Muscle layer of duodenum (tissue), 2 donors: ENCODE results near the gene COPS7A.

ENCODE experiments used
- H3K27ac ChIP-seq: one replicate; pipeline ENCODE4 v1.7.0; 2013; ENCODE audit warnings: mild to moderate bottlenecking, low read length
- H3K27me3 ChIP-seq: one replicate; pipeline ENCODE4 v1.7.0; 2013; ENCODE audit warnings: low read depth, mild to moderate bottlenecking, control low read depth, low read length
- H3K36me3 ChIP-seq, 2 donors: one replicate each; pipeline ENCODE4 v1.7.0; 2013; ENCODE audit warnings: low read length in 2 of 2, control low read depth in 1 of 2, mild to moderate bottlenecking in 1 of 2; ENCODE audit not compliant: insufficient read depth in 2 of 2, control insufficient read depth in 1 of 2
- H3K4me1 ChIP-seq, 2 donors: one replicate each; pipeline ENCODE4 v1.7.0; 2013; ENCODE audit warnings: low read length in 2 of 2, mild to moderate bottlenecking in 2 of 2, control low read depth in 1 of 2, moderate library complexity in 1 of 2; ENCODE audit not compliant: insufficient read depth in 2 of 2, control insufficient read depth in 1 of 2
- H3K4me3 ChIP-seq, 2 donors: one replicate each; pipeline ENCODE4 v1.7.0; 2013; ENCODE audit warnings: low read length in 2 of 2, low read depth in 1 of 2, mild to moderate bottlenecking in 1 of 2
- H3K9me3 ChIP-seq, 2 donors: one replicate each; pipeline ENCODE4 v1.7.0; 2013; ENCODE audit warnings: low read length in 2 of 2, control low read depth in 1 of 2, mild to moderate bottlenecking in 1 of 2; ENCODE audit not compliant: control insufficient read depth in 1 of 2
- donor health status: healthy.

The COPS7A gene

GRCh38 chr12:6766651-6767349 is 43.0 kb downstream of the COPS7A start:
- Histone ChIP-seq H3K4me3 (peak overlapping the region; percentile 76 to 83), H3K4me1 (peaks cover 16 to 55% of the 10 kb centered on the region in 2 donors), H3K27ac (no peak overlapping the region), H3K9me3 (no peaks in the 10 kb centered on the region), H3K27me3 (no peaks in the 10 kb centered on the region), H3K36me3 (peaks cover 4 to 19% of the 10 kb centered on the region in 2 donors)

GRCh38 chr12:6767353-6768319 is 43.8 kb downstream of the COPS7A start:
- Histone ChIP-seq H3K4me3 (peak overlapping the region; percentile 76 to 83), H3K27me3 (no peaks in the 10 kb centered on the region), H3K4me1 (peaks cover 16 to 58% of the 10 kb centered on the region in 2 donors)

DNA sequence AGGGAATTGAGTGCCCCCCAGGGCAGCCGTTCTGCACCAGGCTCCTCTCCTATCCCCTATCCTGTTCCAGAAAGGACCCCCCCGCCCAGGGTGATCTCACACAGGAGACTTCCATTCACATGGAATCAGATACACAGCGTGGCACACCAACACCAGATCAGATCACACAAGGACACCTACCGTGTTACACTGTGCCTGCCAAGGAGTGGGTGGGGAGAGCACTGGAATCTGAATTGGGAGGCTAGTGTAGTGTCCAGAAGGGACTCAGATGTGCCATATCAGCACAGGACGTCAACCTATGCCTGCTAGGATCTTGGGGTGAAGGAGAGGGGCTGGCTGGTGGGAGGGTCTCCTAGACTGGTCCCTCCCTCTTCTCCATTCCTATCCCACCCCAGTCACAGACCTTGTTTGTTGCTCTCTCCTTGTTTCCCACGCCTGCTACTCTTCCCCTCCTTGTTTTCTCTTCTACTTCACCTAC is 44.6 kb downstream of the COPS7A start:
- Histone ChIP-seq H3K27ac (peak overlapping the region; percentile 54), H3K4me1 (peaks cover 16 to 58% of the 10 kb centered on the region in 2 donors)

More at GRCh38 chr12:6767353-6768319, 43.8 kb downstream of the COPS7A start:
- peaks cover 4 to 19% of the 10 kb centered on the region in 2 donors for H3K36me3 ChIP-seq
- H3K9me3 ChIP-seq, result no peaks in the 10 kb centered on the region
- H3K27ac ChIP-seq, result peak overlapping the region; percentile 54

DNA sequence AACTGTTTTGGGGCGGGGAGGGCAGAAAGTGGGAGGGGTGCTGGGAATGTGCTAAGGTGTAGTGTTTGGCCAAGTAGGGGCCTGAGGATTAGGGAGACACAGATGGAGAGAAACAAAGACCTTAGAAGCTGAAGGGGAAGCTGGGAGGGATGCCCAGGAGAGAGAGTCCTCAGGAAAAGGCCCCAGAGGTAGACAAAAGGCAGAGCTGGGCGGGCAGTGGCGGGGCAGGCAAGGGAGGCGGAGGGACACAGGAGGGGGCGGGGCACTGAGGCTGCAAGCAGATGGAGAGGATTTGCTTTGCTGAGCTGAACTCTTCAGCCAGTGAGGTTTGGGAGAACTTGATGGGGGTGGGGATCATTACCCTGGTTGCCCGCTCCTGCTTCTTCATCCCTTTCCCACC is 45.1 kb downstream of the COPS7A start:
- Histone ChIP-seq H3K36me3 (peaks cover 4 to 19% of the 10 kb centered on the region in 2 donors), H3K4me3 (peak overlapping the region; percentile 34 to 83), H3K27me3 (no peaks in the 10 kb centered on the region), H3K9me3 (no peaks in the 10 kb centered on the region), H3K27ac (peak overlapping the region; percentile 54), H3K4me1 (peaks cover 16 to 58% of the 10 kb centered on the region in 2 donors)

More for the DNA sequence above, 44.6 kb downstream of the COPS7A start:
- Histone ChIP-seq H3K36me3 (peaks cover 4 to 19% of the 10 kb centered on the region in 2 donors), H3K9me3 (no peaks in the 10 kb centered on the region), H3K4me3 (peak overlapping the region; percentile 76 to 83), H3K27me3 (no peaks in the 10 kb centered on the region)

GRCh38 chr12:6769666-6770065 is 45.8 kb downstream of the COPS7A start:
- H3K27me3 ChIP-seq, result no peaks in the 10 kb centered on the region
- no peak overlapping the region for H3K4me3 ChIP-seq
- H3K36me3 ChIP-seq, result peaks cover 4 to 19% of the 10 kb centered on the region in 2 donors
- H3K9me3 ChIP-seq, result no peaks in the 10 kb centered on the region
- H3K27ac ChIP-seq, result no peak overlapping the region
- peaks cover 16 to 54% of the 10 kb centered on the region in 2 donors for H3K4me1 ChIP-seq

DNA sequence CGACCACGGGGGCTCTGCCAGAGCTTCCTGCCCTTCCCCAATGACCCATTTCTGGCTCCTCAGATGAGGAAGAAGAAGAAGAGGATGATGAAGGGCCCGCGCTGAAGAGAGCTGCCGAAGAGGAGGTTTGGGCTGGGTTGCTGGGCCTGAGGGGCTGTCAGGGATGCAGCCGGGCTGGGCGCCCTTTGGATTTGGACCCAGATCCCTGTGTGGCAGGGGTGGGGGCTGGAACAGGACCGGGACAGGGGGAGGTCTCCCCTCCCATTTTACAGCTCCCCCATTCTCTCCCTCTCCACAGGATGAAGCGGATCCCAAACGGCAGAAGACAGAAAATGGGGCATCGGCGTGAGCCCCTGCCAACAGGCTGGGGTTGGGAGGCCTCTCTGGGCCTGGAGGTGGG is 46.2 kb downstream of the COPS7A start:
- Histone ChIP-seq H3K27me3 (no peaks in the 10 kb centered on the region), H3K4me1 (peaks cover 14 to 50% of the 10 kb centered on the region in 2 donors), H3K4me3 (no peak overlapping the region), H3K36me3 (peaks cover 4 to 19% of the 10 kb centered on the region in 2 donors), H3K27ac (no peak overlapping the region), H3K9me3 (no peaks in the 10 kb centered on the region)

DNA sequence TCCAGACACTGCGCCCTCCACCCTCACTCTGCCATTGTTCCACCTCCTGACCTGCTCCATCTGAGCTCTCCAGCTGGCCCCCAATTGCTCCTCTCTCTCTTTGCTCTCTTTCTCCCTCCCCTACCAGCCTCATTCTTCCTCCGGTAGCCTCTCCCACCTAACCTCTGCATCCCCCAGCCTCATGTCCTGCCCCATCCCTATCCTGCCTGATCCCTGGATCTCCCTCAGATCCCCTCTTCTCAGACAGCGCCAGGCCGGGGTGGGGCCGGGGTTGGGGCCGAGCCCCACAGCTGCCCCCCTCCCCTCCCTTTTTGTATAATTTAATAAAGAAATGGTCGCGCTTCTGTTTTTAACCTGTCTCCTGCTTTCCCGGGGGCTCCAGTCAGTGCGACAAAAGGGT is 46.8 kb downstream of the COPS7A start:
- H3K4me1 ChIP-seq, result peaks cover 9 to 45% of the 10 kb centered on the region in 2 donors
- peaks cover 4 to 19% of the 10 kb centered on the region in 2 donors for H3K36me3 ChIP-seq
- no peaks in the 10 kb centered on the region for H3K27me3 ChIP-seq
- no peak overlapping the region for H3K4me3 ChIP-seq
- H3K27ac ChIP-seq, result no peak overlapping the region
- no peaks in the 10 kb centered on the region for H3K9me3 ChIP-seq

GRCh38 chr12:6771091-6771495 is 47.2 kb downstream of the COPS7A start:
- Histone ChIP-seq H3K4me3 (no peak overlapping the region), H3K36me3 (peaks cover 4 to 19% of the 10 kb centered on the region in 2 donors), H3K9me3 (no peaks in the 10 kb centered on the region), H3K27me3 (no peaks in the 10 kb centered on the region), H3K27ac (no peak overlapping the region), H3K4me1 (peaks cover 8 to 42% of the 10 kb centered on the region in 2 donors)

GRCh38 chr12:6771509-6772330 is 47.9 kb downstream of the COPS7A start:
- Histone ChIP-seq H3K27me3 (no peaks in the 10 kb centered on the region), H3K4me3 (no peak overlapping the region), H3K4me1 (peaks cover 8 to 42% of the 10 kb centered on the region in 2 donors), H3K36me3 (peaks cover 4 to 19% of the 10 kb centered on the region in 2 donors), H3K9me3 (no peaks in the 10 kb centered on the region), H3K27ac (no peak overlapping the region)

DNA sequence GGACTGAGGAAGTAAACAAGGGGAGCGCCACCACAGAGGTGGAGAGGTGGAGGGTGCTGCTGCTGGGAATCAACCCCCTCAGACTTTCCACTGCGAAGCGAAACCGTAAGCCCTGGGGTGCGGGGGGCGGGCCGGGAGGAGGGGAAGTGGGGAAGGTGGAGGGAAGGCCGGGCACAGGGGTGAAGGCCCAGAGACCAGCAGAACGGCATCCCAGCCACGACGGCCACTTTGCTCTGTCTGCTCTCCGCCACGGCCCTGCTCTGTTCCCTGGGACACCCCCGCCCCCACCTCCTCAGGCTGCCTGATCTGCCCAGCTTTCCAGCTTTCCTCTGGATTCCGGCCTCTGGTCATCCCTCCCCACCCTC is 48.5 kb downstream of the COPS7A start, which contains the start of gene LAG3:
Gene LAG3, plus strand, starts transcription at position 190 of the 365 bp plus-strand sequence. CDS start 333 bp downstream, outside the sequence.
- peaks cover 8 to 43% of the 10 kb centered on the region in 2 donors for H3K4me1 ChIP-seq
- H3K36me3 ChIP-seq, result peaks cover 4 to 19% of the 10 kb centered on the region in 2 donors
- no peak within 1 kb of the TSS for H3K27ac ChIP-seq
- no peaks in the 10 kb centered on the region for H3K27me3 ChIP-seq
- peak within 1 kb of the TSS; percentile 26 to 55 for H3K4me3 ChIP-seq
- no peaks in the 10 kb centered on the region for H3K9me3 ChIP-seq
